Panc1 (cell line): Measurements from ENCODE around the gene N4BP2L2. TPM values are rescaled to one million over a fixed set of nuclear protein-coding genes. Genes with fewer than 3 reads are reported as not detected.

ENCODE experiments used
- ATAC-seq: fragments of 200-7000 bp; cut with Tn5 transposase; 2 replicates; pipeline ENCODE4 v1.9.1; 2020; ENCODE audit warnings: mild to moderate bottlenecking, moderate library complexity
- BruUV-seq: library from RNA; stranded (reverse); fragments of 400-500 nt; replicated peaks from 2 replicates; lab custom pipeline; 2021; lab: Mats Ljungman, UMichigan
- CTCF ChIA-PET: fragments of 300-600 bp; sonication (Branson Sonifier 250); formaldehyde crosslinking; loops from one replicate; lab custom pipeline; 2022; ENCODE audit warnings: antibody characterized with exemption; lab: Charles Lee
- POLR2A ChIA-PET: fragments of 300-600 bp; sonication (Branson Sonifier 250); formaldehyde crosslinking; loops from one replicate; lab custom pipeline; 2022; ENCODE audit warnings: antibody characterized with exemption; lab: Charles Lee
- DNase-seq: peaks from one replicate; pipeline ENCODE4 v3.0.0-alpha.2; 2010; ENCODE audit warnings: low read depth, low spot score
- H3K27ac ChIP-seq: 2 replicates; pipeline ENCODE4 v1.5.1; 2011; ENCODE audit warnings: mild to moderate bottlenecking, low read length, inconsistent platforms
- H3K27me3 ChIP-seq: fragments of 200-500 bp; sonication (Bioruptor generic); 2 replicates; pipeline ENCODE4 v1.6.0; 2014; ENCODE audit warnings: low read length, inconsistent platforms; ENCODE audit not compliant: control insufficient read depth, insufficient read depth
- H3K36me3 ChIP-seq: fragments of 200-500 bp; sonication (Bioruptor generic); 2 replicates; pipeline ENCODE4 v1.5.1; 2014; ENCODE audit warnings: inconsistent platforms, mild to moderate bottlenecking, low read length, moderate library complexity; ENCODE audit not compliant: control insufficient read depth, insufficient read depth
- H3K4me1 ChIP-seq: 2 replicates; pipeline ENCODE4 v1.5.1; 2011; ENCODE audit warnings: inconsistent platforms, mild to moderate bottlenecking, low read length, moderate library complexity; ENCODE audit not compliant: control insufficient read depth, insufficient read depth
- H3K4me3 ChIP-seq, 2 experiments: 2 replicates each; pipeline ENCODE4 v1.5.1; 2011 to 2012; ENCODE audit warnings: low read depth in 2 of 2, low read length in 2 of 2, mild to moderate bottlenecking in 2 of 2, inconsistent platforms in 1 of 2, moderate library complexity in 1 of 2
- H3K9me3 ChIP-seq: fragments of 200-500 bp; sonication (Bioruptor generic); 2 replicates; pipeline ENCODE4 v1.5.1; 2014; ENCODE audit warnings: low read depth, mild to moderate bottlenecking, inconsistent platforms, low read length, moderate library complexity; ENCODE audit not compliant: control insufficient read depth, insufficient read depth
- POLR2AphosphoS5 ChIP-seq: IDR thresholded peaks from 2 replicates; pipeline ENCODE4 v1.6.1; 2012; ENCODE audit warnings: mild to moderate bottlenecking, low read depth, low read length, moderate library complexity
- SIN3A ChIP-seq: IDR thresholded peaks from 2 replicates; pipeline ENCODE4 v1.6.1; 2012; ENCODE audit warnings: low read depth, mild to moderate bottlenecking, low read length, moderate library complexity, borderline replicate concordance; ENCODE audit not compliant: insufficient read depth
- TCF7L2 ChIP-seq: IDR thresholded peaks from 2 replicates; pipeline ENCODE4 v1.6.1; 2011; ENCODE audit warnings: mild to moderate bottlenecking, low read depth, low read length, inconsistent platforms
- in situ Hi-C: cut with HindIII; loops from 2 replicates; pipeline ENCODE4 v1.10.0; 2016; ENCODE audit warnings: low sequenced_read_pairs, low pct_unique_long_range_greater_than_20kb
- intact Hi-C: fragments of 100-400 bp; cut with micrococcal nuclease; formaldehyde crosslinking; loops from one replicate; pipeline ENCODE4 v1.10.0; 2022; ENCODE audit not compliant: unreplicated experiment
- total RNA-seq: library from RNA; stranded (reverse); gene quantifications from one replicate; pipeline ENCODE4 v1.2.1, GENCODE V29; 2021; ENCODE audit not compliant: unreplicated experiment
- TF ChIP-seq, protein P1 (sequence below), 2 experiments: IDR thresholded peaks; 2 replicates each; pipeline ENCODE4 v1.6.1; 2011 to 2012; ENCODE audit warnings: low read depth in 2 of 2, control low read depth in 1 of 2, low read length in 1 of 2, mild to moderate bottlenecking in 1 of 2, moderate library complexity in 1 of 2; ENCODE audit not compliant: insufficient read depth in 1 of 2
- TF ChIP-seq, protein P2 (sequence below): fragments of 450-650 bp; IDR thresholded peaks from 2 replicates; pipeline ENCODE4 v1.5.1; 2017; ENCODE audit warnings: mild to moderate bottlenecking

N4BP2L2 gene
- total RNA-seq, 1 experiment from 2014 or later: 43.8 TPM

DNA sequence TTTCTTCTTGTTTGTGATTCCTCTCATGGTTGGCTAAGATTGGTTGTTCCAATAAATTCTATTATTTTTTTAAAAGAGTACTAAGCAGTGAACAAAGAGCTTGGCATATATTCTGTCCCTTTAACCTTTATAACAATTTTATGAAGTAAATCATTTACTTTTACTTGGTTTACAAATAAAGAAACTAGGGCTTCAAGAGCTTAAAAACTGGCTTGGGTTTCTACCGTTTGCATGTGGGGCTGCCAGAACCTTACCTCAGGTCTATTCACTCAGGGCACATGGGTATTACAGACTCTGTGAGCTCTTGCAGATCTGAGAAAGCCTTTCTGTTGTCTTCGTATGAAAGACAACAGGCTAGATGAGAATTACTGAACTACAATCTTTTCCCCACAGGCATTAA is 124.0 kb downstream of the N4BP2L2 start:
- Histone ChIP-seq H3K4me3 (no peak overlapping the region), H3K4me1 (no peaks in the 10 kb centered on the region), H3K9me3 (no peaks in the 10 kb centered on the region), H3K36me3 (no peaks in the 10 kb centered on the region), H3K27me3 (no peaks in the 10 kb centered on the region), H3K27ac (no peak overlapping the region)
- intact Hi-C loops (no loop called here), in situ Hi-C loops (no loop called here)
- DNase-seq (no peak), ATAC-seq (no peak)
- CTCF ChIA-PET: interaction anchor here (0.7 kb wide), 1 partner anchor 10 kb away, joined by 7 read pairs; no protein-coding TSS in a partner anchor
- no TSS peak for BruUV-seq
- POLR2A ChIA-PET: no interaction called here
- TF ChIP-seq POLR2AphosphoS5 (no peak), SIN3A (no peak), TCF7L2 (no peak)
- TF ChIP-seq, protein P1, sequence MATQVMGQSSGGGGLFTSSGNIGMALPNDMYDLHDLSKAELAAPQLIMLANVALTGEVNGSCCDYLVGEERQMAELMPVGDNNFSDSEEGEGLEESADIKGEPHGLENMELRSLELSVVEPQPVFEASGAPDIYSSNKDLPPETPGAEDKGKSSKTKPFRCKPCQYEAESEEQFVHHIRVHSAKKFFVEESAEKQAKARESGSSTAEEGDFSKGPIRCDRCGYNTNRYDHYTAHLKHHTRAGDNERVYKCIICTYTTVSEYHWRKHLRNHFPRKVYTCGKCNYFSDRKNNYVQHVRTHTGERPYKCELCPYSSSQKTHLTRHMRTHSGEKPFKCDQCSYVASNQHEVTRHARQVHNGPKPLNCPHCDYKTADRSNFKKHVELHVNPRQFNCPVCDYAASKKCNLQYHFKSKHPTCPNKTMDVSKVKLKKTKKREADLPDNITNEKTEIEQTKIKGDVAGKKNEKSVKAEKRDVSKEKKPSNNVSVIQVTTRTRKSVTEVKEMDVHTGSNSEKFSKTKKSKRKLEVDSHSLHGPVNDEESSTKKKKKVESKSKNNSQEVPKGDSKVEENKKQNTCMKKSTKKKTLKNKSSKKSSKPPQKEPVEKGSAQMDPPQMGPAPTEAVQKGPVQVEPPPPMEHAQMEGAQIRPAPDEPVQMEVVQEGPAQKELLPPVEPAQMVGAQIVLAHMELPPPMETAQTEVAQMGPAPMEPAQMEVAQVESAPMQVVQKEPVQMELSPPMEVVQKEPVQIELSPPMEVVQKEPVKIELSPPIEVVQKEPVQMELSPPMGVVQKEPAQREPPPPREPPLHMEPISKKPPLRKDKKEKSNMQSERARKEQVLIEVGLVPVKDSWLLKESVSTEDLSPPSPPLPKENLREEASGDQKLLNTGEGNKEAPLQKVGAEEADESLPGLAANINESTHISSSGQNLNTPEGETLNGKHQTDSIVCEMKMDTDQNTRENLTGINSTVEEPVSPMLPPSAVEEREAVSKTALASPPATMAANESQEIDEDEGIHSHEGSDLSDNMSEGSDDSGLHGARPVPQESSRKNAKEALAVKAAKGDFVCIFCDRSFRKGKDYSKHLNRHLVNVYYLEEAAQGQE (IDR thresholded peaks at IDR 0.05; ENCODE audit: insufficient read depth in 1 of 2, low read depth in 2 of 2, low read length in 1 of 2): no peak
- TF ChIP-seq, protein P2, sequence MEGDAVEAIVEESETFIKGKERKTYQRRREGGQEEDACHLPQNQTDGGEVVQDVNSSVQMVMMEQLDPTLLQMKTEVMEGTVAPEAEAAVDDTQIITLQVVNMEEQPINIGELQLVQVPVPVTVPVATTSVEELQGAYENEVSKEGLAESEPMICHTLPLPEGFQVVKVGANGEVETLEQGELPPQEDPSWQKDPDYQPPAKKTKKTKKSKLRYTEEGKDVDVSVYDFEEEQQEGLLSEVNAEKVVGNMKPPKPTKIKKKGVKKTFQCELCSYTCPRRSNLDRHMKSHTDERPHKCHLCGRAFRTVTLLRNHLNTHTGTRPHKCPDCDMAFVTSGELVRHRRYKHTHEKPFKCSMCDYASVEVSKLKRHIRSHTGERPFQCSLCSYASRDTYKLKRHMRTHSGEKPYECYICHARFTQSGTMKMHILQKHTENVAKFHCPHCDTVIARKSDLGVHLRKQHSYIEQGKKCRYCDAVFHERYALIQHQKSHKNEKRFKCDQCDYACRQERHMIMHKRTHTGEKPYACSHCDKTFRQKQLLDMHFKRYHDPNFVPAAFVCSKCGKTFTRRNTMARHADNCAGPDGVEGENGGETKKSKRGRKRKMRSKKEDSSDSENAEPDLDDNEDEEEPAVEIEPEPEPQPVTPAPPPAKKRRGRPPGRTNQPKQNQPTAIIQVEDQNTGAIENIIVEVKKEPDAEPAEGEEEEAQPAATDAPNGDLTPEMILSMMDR: no peak

DNA sequence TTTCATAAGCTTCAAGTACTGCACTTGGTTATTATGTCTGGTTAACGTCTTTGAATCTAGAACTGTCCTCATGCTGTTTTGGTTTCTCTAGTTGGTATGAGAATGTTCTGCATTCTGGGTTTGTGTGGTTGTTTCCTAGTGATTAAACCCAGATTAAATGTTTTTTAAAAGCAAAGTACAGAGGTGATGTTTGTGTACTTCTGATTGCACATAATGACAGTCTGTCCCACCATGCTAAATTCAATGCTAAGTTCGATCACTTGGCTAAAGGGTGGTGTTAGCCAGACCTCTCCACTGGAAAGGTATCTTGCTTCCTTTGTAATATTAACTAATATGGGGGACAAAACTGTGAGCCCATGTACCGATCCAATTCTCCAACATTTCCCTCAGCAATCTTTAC is 125.3 kb downstream of the N4BP2L2 start:
- intact Hi-C loops (no loop called here), in situ Hi-C loops (no loop called here)
- Histone ChIP-seq H3K4me3 (no peak overlapping the region), H3K9me3 (no peaks in the 10 kb centered on the region), H3K4me1 (no peaks in the 10 kb centered on the region; the same call in 1 of the 2 replicates), H3K27me3 (no peaks in the 10 kb centered on the region), H3K27ac (no peak overlapping the region), H3K36me3 (no peaks in the 10 kb centered on the region)
- BruUV-seq: no TSS peak
- no peak for DNase-seq
- TF ChIP-seq TCF7L2 (no peak), POLR2AphosphoS5 (no peak), SIN3A (no peak)
- TF ChIP-seq, protein P1 (IDR thresholded peaks at IDR 0.05; ENCODE audit: insufficient read depth in 1 of 2, low read depth in 2 of 2, low read length in 1 of 2): no peak
- TF ChIP-seq, protein P2: no peak
- no peak for ATAC-seq
- ChIA-PET POLR2A (no interaction called here), CTCF (no interaction called here)
